ENCODE results near the gene LMNTD1. TPM values are rescaled to one million over a fixed set of nuclear protein-coding genes. Genes with fewer than 3 reads are reported as not detected.

The LMNTD1 gene
- total RNA-seq, 1 donor from 2014 or later, result not detected

DNA sequence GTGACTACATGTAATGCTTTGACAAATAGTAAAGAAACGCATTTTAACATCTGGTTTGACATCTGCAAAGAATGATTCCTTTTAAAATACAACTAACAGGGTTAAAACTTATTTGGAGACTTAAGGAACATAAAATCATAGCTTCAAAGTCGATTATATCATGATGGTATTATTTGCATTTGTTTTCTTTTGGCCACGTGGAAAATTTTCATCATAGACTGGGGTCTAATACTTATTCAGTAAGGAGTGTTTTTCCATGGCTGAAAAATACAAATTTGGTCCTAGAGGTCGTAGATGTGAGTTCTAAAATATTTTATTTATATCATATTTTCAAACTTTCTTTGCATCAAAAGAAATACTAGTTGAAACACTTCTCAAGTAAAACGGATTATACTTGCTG is 31.5 kb upstream of the LMNTD1 start:
- H3K4me1 Mint-ChIP-seq (ENCODE audit: unreplicated experiment), result no peaks in the 10 kb centered on the region
- TF ChIP-seq, protein P1, sequence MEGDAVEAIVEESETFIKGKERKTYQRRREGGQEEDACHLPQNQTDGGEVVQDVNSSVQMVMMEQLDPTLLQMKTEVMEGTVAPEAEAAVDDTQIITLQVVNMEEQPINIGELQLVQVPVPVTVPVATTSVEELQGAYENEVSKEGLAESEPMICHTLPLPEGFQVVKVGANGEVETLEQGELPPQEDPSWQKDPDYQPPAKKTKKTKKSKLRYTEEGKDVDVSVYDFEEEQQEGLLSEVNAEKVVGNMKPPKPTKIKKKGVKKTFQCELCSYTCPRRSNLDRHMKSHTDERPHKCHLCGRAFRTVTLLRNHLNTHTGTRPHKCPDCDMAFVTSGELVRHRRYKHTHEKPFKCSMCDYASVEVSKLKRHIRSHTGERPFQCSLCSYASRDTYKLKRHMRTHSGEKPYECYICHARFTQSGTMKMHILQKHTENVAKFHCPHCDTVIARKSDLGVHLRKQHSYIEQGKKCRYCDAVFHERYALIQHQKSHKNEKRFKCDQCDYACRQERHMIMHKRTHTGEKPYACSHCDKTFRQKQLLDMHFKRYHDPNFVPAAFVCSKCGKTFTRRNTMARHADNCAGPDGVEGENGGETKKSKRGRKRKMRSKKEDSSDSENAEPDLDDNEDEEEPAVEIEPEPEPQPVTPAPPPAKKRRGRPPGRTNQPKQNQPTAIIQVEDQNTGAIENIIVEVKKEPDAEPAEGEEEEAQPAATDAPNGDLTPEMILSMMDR (IDR thresholded peaks at IDR 0.05; ENCODE audit: unreplicated experiment), result no peak
- H3K36me3 Mint-ChIP-seq (ENCODE audit: low read depth, unreplicated experiment), result no peaks in the 10 kb centered on the region
- no peak overlapping the region for H3K27ac Mint-ChIP-seq (ENCODE audit: unreplicated experiment)
- DNase-seq (ENCODE audit: low spot score), result no peak
- H3K27me3 Mint-ChIP-seq (ENCODE audit: unreplicated experiment), result peaks cover 1% of the 10 kb centered on the region
- H3K4me3 Mint-ChIP-seq (ENCODE audit: unreplicated experiment), result no peak overlapping the region
- H3K9me3 Mint-ChIP-seq (ENCODE audit: unreplicated experiment), result peaks cover 5% of the 10 kb centered on the region

DNA sequence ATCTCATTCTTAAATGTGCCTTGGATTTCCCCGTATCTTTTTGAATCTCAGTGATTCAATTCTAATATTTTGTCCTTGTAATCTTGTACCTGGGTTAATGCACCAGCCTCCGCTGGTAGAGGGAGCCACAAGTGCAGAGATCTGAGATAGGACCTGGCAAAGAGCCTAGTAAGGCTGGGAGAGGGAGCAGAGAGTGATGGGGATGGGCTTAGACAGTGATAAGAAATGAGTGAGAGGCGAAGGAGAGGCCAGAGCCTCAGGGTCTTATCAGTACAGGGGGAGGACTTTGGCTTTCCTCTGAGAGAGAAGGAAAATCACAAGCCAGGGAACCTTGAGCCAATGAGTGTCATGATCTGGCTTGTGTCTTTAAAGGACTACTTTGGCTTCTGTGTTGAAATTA is 30.5 kb upstream of the LMNTD1 start:
- Mint-ChIP-seq H3K4me1 (ENCODE audit: unreplicated experiment) (no peaks in the 10 kb centered on the region), H3K4me3 (ENCODE audit: unreplicated experiment) (no peak overlapping the region), H3K27ac (ENCODE audit: unreplicated experiment) (no peak overlapping the region), H3K36me3 (ENCODE audit: low read depth, unreplicated experiment) (no peaks in the 10 kb centered on the region), H3K9me3 (ENCODE audit: unreplicated experiment) (peaks cover 5% of the 10 kb centered on the region), H3K27me3 (ENCODE audit: unreplicated experiment) (no peaks in the 10 kb centered on the region)
- TF ChIP-seq, protein P1 (IDR thresholded peaks at IDR 0.05; ENCODE audit: unreplicated experiment), result no peak
- DNase-seq (ENCODE audit: low spot score), result no peak

DNA sequence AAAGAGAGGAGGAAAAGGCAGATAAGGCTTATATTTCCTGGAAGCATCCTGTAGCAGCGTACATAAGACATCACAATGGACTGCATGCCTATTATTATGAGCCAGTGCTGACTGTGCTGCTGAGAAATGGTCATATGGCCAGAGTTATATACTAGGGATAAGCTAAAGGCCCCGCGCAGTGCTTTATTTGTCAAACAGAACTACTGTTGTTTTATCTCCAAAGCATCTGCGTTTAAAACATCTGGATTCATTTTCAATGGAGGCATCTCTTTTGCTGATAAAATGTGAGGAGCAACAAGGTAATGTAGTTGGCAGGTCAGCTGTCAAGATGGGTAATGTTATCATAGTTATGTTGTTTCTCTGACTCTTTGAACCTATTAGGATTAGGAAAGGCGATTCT is 28.0 kb upstream of the LMNTD1 start:
- Mint-ChIP-seq H3K27me3 (ENCODE audit: unreplicated experiment) (no peaks in the 10 kb centered on the region), H3K9me3 (ENCODE audit: unreplicated experiment) (no peaks in the 10 kb centered on the region), H3K27ac (ENCODE audit: unreplicated experiment) (no peak overlapping the region), H3K4me3 (ENCODE audit: unreplicated experiment) (no peak overlapping the region), H3K4me1 (ENCODE audit: unreplicated experiment) (no peaks in the 10 kb centered on the region), H3K36me3 (ENCODE audit: low read depth, unreplicated experiment) (no peaks in the 10 kb centered on the region)
- DNase-seq (ENCODE audit: low spot score), result no peak
- TF ChIP-seq, protein P1 (IDR thresholded peaks at IDR 0.05; ENCODE audit: unreplicated experiment), result no peak

DNA sequence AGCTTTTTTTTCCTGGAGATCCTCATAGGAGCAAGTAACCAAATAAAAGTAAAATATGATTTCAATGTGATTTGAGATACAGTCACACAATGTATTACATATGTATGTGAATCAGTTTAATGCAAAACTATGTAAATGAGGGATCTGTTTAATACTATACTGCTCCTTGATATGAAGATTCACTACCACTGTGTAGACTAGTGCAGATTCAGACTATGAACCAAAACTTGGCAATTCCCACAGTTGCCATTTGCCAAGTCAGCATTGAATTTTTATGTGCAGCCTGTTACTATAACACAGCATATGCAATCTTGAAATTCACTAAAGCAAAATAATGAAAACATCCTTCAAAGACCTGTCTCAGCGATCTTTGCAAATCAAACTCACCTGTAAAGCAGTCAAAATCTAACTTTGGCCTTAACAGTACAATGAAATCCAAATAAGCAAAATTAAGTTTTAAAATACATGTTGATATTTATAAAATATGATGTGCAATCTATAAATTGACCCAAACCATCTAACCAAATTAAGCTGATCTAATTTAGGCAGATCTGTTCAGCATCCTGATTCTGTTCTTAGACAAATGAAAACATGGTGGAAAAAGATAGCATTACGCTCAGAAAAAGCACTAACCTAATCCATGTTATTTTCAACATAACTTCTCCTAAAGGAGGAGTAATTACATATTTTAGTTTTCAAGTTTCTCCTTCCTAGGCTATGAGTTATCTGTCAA is 25.5 kb upstream of the LMNTD1 start:
- no peak for DNase-seq (ENCODE audit: low spot score)
- TF ChIP-seq, protein P1 (IDR thresholded peaks at IDR 0.05; ENCODE audit: unreplicated experiment), result no peak
- H3K9me3 Mint-ChIP-seq (ENCODE audit: unreplicated experiment), result no peaks in the 10 kb centered on the region
- H3K4me1 Mint-ChIP-seq (ENCODE audit: unreplicated experiment), result no peaks in the 10 kb centered on the region
- no peak overlapping the region for H3K4me3 Mint-ChIP-seq (ENCODE audit: unreplicated experiment)
- no peaks in the 10 kb centered on the region for H3K27me3 Mint-ChIP-seq (ENCODE audit: unreplicated experiment)
- H3K27ac Mint-ChIP-seq (ENCODE audit: unreplicated experiment), result no peak overlapping the region
- no peaks in the 10 kb centered on the region for H3K36me3 Mint-ChIP-seq (ENCODE audit: low read depth, unreplicated experiment)

DNA sequence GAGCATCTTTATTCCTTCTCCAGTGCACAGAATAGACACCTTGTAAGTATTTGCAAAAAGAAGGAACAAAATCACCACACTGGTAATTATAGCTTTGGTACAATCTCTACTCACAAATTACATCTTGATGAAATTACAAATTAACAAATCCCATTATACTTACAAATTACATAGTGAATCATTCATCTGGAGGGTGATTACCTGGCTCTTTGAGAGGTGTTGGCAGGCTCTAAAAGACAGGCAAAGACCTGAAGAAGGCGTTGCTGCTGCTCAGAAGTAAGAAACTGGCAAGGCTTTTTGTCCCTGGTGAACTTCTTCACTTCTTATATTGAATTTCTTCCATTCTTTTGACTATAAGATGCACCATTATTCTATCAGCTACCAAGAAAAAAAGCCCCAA is 21.7 kb upstream of the LMNTD1 start:
- TF ChIP-seq, protein P1 (IDR thresholded peaks at IDR 0.05; ENCODE audit: unreplicated experiment), result no peak
- no peak overlapping the region for H3K4me3 Mint-ChIP-seq (ENCODE audit: unreplicated experiment)
- no peaks in the 10 kb centered on the region for H3K27me3 Mint-ChIP-seq (ENCODE audit: unreplicated experiment)
- no peaks in the 10 kb centered on the region for H3K9me3 Mint-ChIP-seq (ENCODE audit: unreplicated experiment)
- H3K27ac Mint-ChIP-seq (ENCODE audit: unreplicated experiment), result no peak overlapping the region
- H3K36me3 Mint-ChIP-seq (ENCODE audit: low read depth, unreplicated experiment), result no peaks in the 10 kb centered on the region
- DNase-seq (ENCODE audit: low spot score), result no peak
- H3K4me1 Mint-ChIP-seq (ENCODE audit: unreplicated experiment), result no peaks in the 10 kb centered on the region

Data from endothelial cell (in vitro differentiated cells).